ENCODE results near the gene RBBP5. TPM values are rescaled to one million over a fixed set of nuclear protein-coding genes. Genes with fewer than 3 reads are reported as not detected.

Gene RBBP5
- total and polyA plus RNA-seq, 2 of the 4 experiments (the other 2 are of a cell fraction) = 7.3 to 37.5 TPM

DNA sequence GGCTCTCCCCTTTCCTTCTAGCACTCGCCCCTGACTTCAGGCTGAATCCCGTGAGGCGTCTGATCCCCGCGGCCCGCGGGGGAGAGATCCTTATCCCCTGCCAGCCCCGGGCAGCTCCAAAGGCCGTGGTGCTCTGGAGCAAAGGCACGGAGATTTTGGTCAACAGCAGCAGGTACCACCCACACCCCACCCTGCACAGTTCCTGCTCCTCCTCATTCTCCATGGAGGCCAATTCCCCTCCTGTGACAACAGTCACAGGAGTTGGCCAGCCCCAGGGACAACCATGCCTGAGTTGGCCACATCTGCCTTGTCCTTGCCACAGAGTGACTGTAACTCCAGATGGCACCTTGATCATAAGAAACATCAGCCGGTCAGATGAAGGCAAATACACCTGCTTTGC is 57.5 kb downstream of the RBBP5 start:
- Histone ChIP-seq H3K56ac (ENCODE audit: extremely low read depth, insufficient read depth, low read length) (no peak overlapping the region), H3K9me1 (ENCODE audit: insufficient read depth, low read length) (no peaks in the 10 kb centered on the region), H2BK20ac (ENCODE audit: low read depth, low read length) (no peak overlapping the region), H3K23ac (ENCODE audit: low read depth, low read length) (no peak overlapping the region), H3K9me3 (ENCODE audit: control insufficient read depth, insufficient read depth, low read length) (no peaks in the 10 kb centered on the region), H2AFZ (replicated peaks; ENCODE audit: low read length, poor library complexity) (no peak overlapping the region), H3K4me1 (ENCODE audit: control insufficient read depth, insufficient read depth, low read length) (no peaks in the 10 kb centered on the region), H3K27ac (ENCODE audit: insufficient read depth, low read length) (no peak overlapping the region), H3K79me1 (ENCODE audit: low read depth in 1 of 2, low read length in 2 of 2) (no peaks in the 10 kb centered on the region), H2AK5ac (ENCODE audit: low read depth, low read length) (no peak overlapping the region), H3K27me3 (ENCODE audit: control insufficient read depth, insufficient read depth, low read length) (peaks cover 10% of the 10 kb centered on the region), H3K9ac (ENCODE audit: low read depth, low read length) (no peak overlapping the region), H4K20me1 (ENCODE audit: insufficient read depth, low read length) (no peaks in the 10 kb centered on the region), H3K18ac (ENCODE audit: low read depth, low read length) (no peak overlapping the region), H4K5ac (ENCODE audit: low read depth, low read length) (no peak overlapping the region), H2BK5ac (ENCODE audit: low read depth, low read length, poor library complexity, severe bottlenecking) (no peak overlapping the region), H2BK15ac (ENCODE audit: low read depth, low read length) (no peak overlapping the region), H4K8ac (ENCODE audit: low read depth in 2 of 2, low read length in 2 of 2) (no peak overlapping the region), H3K14ac (replicated peaks; ENCODE audit: low read depth, low read length) (no peak overlapping the region), H4K91ac (ENCODE audit: insufficient read depth, low read depth, low read length) (no peak overlapping the region), H2BK120ac (ENCODE audit: low read depth, low read length) (no peak overlapping the region), H3K4ac (ENCODE audit: low read depth, low read length) (no peak overlapping the region), H3K4me3 (ENCODE audit: insufficient read depth, low read depth, low read length) (no peak overlapping the region), H2AK9ac (replicated peaks; ENCODE audit: low read depth, low read length, poor library complexity) (no peak overlapping the region), H3K36me3 (ENCODE audit: control insufficient read depth, insufficient read depth, low read length) (no peaks in the 10 kb centered on the region), H3K4me2 (ENCODE audit: low read depth, low read length) (no peak overlapping the region)
- 85% methylated on average over 4 of the region's 11 CpGs; no CpG with 5 or more reads in 1 of the 2 experiments for WGBS, 2 experiments (ENCODE audit: extremely low coverage in 2 of 2, insufficient read length in 1 of 2)
- DNase-seq (no peak), ATAC-seq (ENCODE audit: low read depth) (no peak)
- ChIA-PET CTCF (no interaction called here), POLR2A (ENCODE audit: unreplicated experiment) (no interaction called here)
- TF ChIP-seq RAD21 (IDR thresholded peaks at IDR 0.05; ENCODE audit: low read length) (no peak), NFE2L2 (IDR thresholded peaks at IDR 0.05; ENCODE audit: low read depth, low read length) (no peak), MAZ (IDR thresholded peaks at IDR 0.05; ENCODE audit: borderline replicate concordance, low read depth, low read length) (no peak), CTCF (conservative IDR thresholded peaks at IDR 0.05; ENCODE audit: low read depth, low read length) (no peak), RFX5 (IDR thresholded peaks at IDR 0.05; ENCODE audit: low read depth, low read length) (no peak), MXI1 (IDR thresholded peaks at IDR 0.05; ENCODE audit: borderline replicate concordance, low read depth, low read length) (no peak), MAFK (IDR thresholded peaks at IDR 0.05; ENCODE audit: low read depth, low read length) (no peak), CEBPB (IDR thresholded peaks at IDR 0.05; ENCODE audit: low read depth, low read length) (no peak), POLR2A (IDR thresholded peaks at IDR 0.05; ENCODE audit: low read depth, low read length) (no peak), FOS (IDR thresholded peaks at IDR 0.05; ENCODE audit: low read depth, low read length) (no peak), SMC3 (IDR thresholded peaks at IDR 0.05; ENCODE audit: low read depth, low read length) (no peak), BHLHE40 (IDR thresholded peaks at IDR 0.05; ENCODE audit: low read depth, low read length) (no peak), RCOR1 (IDR thresholded peaks at IDR 0.05; ENCODE audit: insufficient replicate concordance, low read length) (no peak), CHD1 (IDR thresholded peaks at IDR 0.05; ENCODE audit: low read depth, low read length) (no peak)
- TF ChIP-seq, protein P1, sequence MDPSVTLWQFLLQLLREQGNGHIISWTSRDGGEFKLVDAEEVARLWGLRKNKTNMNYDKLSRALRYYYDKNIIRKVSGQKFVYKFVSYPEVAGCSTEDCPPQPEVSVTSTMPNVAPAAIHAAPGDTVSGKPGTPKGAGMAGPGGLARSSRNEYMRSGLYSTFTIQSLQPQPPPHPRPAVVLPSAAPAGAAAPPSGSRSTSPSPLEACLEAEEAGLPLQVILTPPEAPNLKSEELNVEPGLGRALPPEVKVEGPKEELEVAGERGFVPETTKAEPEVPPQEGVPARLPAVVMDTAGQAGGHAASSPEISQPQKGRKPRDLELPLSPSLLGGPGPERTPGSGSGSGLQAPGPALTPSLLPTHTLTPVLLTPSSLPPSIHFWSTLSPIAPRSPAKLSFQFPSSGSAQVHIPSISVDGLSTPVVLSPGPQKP (IDR thresholded peaks at IDR 0.05; ENCODE audit: borderline replicate concordance, low read depth, low read length) = no peak
- TF ChIP-seq, protein P2, sequence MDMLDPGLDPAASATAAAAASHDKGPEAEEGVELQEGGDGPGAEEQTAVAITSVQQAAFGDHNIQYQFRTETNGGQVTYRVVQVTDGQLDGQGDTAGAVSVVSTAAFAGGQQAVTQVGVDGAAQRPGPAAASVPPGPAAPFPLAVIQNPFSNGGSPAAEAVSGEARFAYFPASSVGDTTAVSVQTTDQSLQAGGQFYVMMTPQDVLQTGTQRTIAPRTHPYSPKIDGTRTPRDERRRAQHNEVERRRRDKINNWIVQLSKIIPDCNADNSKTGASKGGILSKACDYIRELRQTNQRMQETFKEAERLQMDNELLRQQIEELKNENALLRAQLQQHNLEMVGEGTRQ (IDR thresholded peaks at IDR 0.05; ENCODE audit: low read depth, low read length) = no peak
- in situ Hi-C loops (cut with MboI; ENCODE audit: low sequenced_read_pairs) = loop anchor here (5.0 kb wide), 1 partner anchor 77 kb away; no protein-coding TSS in a partner anchor
- dilution Hi-C loops (cut with HindIII; ENCODE audit: low sequenced_read_pairs, unreplicated experiment) = no loop called here
- intact Hi-C loops (cut with micrococcal nuclease) = no loop called here
- BruUV-seq (replicated peaks) = no TSS peak

Measured in IMR-90 (cell line).